Spleen (tissue), 11 donors: ENCODE measurements around the gene E2F3. TPM values are rescaled to one million over a fixed set of nuclear protein-coding genes. Genes with fewer than 3 reads are reported as not detected.
A peak's percentile ranks its signal among the peaks of the same experiment; 100 is the strongest.

Experiments used
- DNase-seq: peaks from one replicate; pipeline ENCODE4 v3.0.0-alpha.2; 2020
- H3K27ac ChIP-seq, 8 donors: fragments of 200-600 bp; sonication (generic) in 7 of 8; 1 replicate in 4 of 8; 2 replicates in 4 of 8; pipeline versions ENCODE4 v1.5.0 to v1.8.0; 2016 to 2021; ENCODE audit warnings: inconsistent platforms in 4 of 8, mild to moderate bottlenecking in 4 of 8, moderate library complexity in 1 of 8
- H3K27me3 ChIP-seq, 7 donors: fragments of 200-600 bp; sonication (generic) in 6 of 7; replicated peaks in 1 of 7; 1 replicate in 4 of 7; 2 replicates in 3 of 7; pipeline versions ENCODE4 v1.5.0 to v1.8.0; 2016 to 2021; ENCODE audit warnings: inconsistent platforms in 3 of 7, mild to moderate bottlenecking in 1 of 7
- H3K36me3 ChIP-seq, 6 donors: fragments of 200-600 bp; sonication (generic) in 5 of 6; 1 replicate in 4 of 6; 2 replicates in 2 of 6; pipeline versions ENCODE4 v1.5.0 to v1.8.0; 2016 to 2021; ENCODE audit warnings: inconsistent platforms in 2 of 6
- H3K4me1 ChIP-seq, 6 donors: fragments of 200-600 bp; sonication (generic) in 5 of 6; 1 replicate in 3 of 6; 2 replicates in 3 of 6; pipeline versions ENCODE4 v1.5.0 to v1.8.0; 2016 to 2021; ENCODE audit warnings: inconsistent platforms in 3 of 6
- H3K4me3 ChIP-seq, 8 donors: fragments of 200-600 bp; sonication (generic) in 7 of 8; 1 replicate in 4 of 8; 2 replicates in 4 of 8; pipeline versions ENCODE4 v1.5.0 to v1.8.0; 2016 to 2021; ENCODE audit warnings: inconsistent platforms in 4 of 8, mild to moderate bottlenecking in 4 of 8, moderate library complexity in 2 of 8
- H3K9me3 ChIP-seq, 8 donors: fragments of 200-600 bp; sonication (generic) in 7 of 8; 1 replicate in 4 of 8; 2 replicates in 4 of 8; pipeline versions ENCODE4 v1.5.0 to v1.8.0; 2016 to 2021; ENCODE audit warnings: inconsistent platforms in 4 of 8
- CTCF ChIP-seq, 11 experiments: fragments of 200-600 bp in 7 of 11; fragments of 450-650 bp in 4 of 11; sonication (generic) in 4 of 11; IDR thresholded peaks in 8 of 11; conservative IDR thresholded peaks in 3 of 11; 1 replicate in 7 of 11; 2 replicates in 4 of 11; pipeline versions ENCODE4 v1.4.0 to v1.8.0; 2016 to 2021; ENCODE audit warnings: antibody characterized with exemption in 11 of 11, inconsistent platforms in 4 of 11, mild to moderate bottlenecking in 1 of 11
- POLR2A ChIP-seq, 3 donors: fragments of 450-650 bp; IDR thresholded peaks; one replicate each; pipeline ENCODE4 v1.5.1; 2017; ENCODE audit warnings: antibody characterized with exemption in 3 of 3, mild to moderate bottlenecking in 1 of 3
- POLR2AphosphoS5 ChIP-seq, 3 donors: sonication (generic); formaldehyde crosslinking; IDR thresholded peaks; one replicate each; pipeline ENCODE4 v1.5.1; 2017; ENCODE audit warnings: antibody characterized with exemption in 3 of 3
- WGBS, 5 donors: extraction: QIAGEN DNeasy Blood & Tissue Kit in 3 of 5; methylation state at CpG; one replicate each; pipeline versions ENCODE4 v1.1.5 to v1.1.7; 2013 to 2018; 5-methylcytosine and 5-hydroxymethylcytosine counted together
- intact Hi-C: fragments of 100-400 bp; cut with DNase I; formaldehyde crosslinking; loops from one replicate; pipeline ENCODE4 v1.15.0; 2023; ENCODE audit warnings: low total_unique reads
- polyA plus RNA-seq, 3 donors: library from polyadenylated mRNA; stranded (reverse); fragments of 200-250 nt; gene quantifications; one replicate each; pipeline ENCODE4 v1.2.1, GENCODE V29; 2013
- total RNA-seq, 7 donors: library from RNA; depleted of rRNA in 3 of 7; stranded (reverse); fragments of >200 nt in 3 of 7; fragmentation: NEBNext Ultra II Directional in 4 of 7; extraction: Animal tissue kit (Norgen Biotek cat#: 25700) in 4 of 7; gene quantifications; one replicate each; pipeline versions ENCODE4 v1.1.0 to v1.2.1, GENCODE V29; 2016 to 2021
- donor health status: healthy with polysubstance abuse.
- donor health status: DM: no; HTN: no; CAD: no; lungs with moderate emphysema.
- donor health status: DM: no; HTN: no; CAD: no.
- donor health status: Bipolar disorder and iron deficiency.
- donor health status: healthy.
- donor health status: DM: no; HTN: no; CAD: no.
- donor health status: DM: yes; HTN: yes; CAD: no.

The E2F3 gene
- total and polyA plus RNA-seq, 10 donors: 5.8 to 22.9 (median 14.8) TPM

DNA sequence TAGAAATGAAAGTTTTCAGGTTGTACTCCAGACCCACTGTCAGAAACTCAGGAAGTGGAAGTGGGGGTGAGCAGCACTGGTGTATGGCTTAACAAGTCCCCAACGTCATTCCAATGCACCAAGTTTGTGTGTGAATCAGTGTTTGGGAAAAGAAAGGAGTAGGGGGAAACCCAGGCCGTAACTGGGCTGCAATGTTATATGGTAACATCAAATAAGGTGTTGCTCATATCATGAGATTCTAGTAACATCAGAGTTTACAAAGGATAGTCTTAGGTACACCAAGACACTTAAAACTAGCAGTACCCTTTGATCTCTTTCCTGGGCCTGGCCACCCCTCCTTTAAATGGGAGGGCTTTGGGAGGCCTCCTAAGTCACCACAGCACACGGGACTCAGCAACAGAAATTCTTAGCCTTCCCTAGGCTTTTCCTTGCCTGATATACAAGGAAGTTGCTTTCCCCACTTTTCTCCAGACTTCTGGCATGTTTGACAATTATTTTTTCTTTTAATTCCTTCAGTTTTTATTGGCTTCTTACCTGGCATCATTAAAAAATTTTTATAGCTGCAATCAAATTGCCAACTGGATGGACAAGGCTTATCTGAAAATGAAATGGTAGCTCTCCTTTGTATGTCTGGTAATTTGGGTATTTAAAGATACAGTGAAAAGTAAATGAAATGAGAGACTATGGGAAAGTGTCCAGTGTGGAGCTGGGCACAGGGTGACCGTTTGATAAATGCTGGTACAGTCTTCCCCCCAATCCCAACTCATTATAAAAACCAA lies 15.1 kb downstream of the E2F3 start:
- H3K27me3 ChIP-seq: no peaks in the 10 kb centered on the region
- peak overlapping the region in 3 of 8 donors; percentile 39 to 56 (median 50) for H3K27ac ChIP-seq
- H3K36me3 ChIP-seq: peaks cover 0 to 16% (median 0%) of the 10 kb centered on the region in 6 donors
- intact Hi-C loops: no loop called here
- peaks cover 0 to 2% (median 0%) of the 10 kb centered on the region in 8 donors for H3K9me3 ChIP-seq
- H3K4me3 ChIP-seq: no peak overlapping the region
- no peak for TF ChIP-seq POLR2AphosphoS5 (IDR thresholded peaks at IDR 0.05)
- TF ChIP-seq POLR2A (IDR thresholded peaks at IDR 0.05): no peak
- no peak for TF ChIP-seq CTCF (IDR thresholded peaks at IDR 0.05 in 8 of 11, conservative IDR thresholded peaks at IDR 0.05 in 3 of 11)
- WGBS, 5 donors: 57 to 68% (median 59%) methylated on average over 4 of the region's 4 CpGs
- peaks cover 16 to 66% (median 39%) of the 10 kb centered on the region in 6 donors for H3K4me1 ChIP-seq
- DNase-seq: no peak

DNA sequence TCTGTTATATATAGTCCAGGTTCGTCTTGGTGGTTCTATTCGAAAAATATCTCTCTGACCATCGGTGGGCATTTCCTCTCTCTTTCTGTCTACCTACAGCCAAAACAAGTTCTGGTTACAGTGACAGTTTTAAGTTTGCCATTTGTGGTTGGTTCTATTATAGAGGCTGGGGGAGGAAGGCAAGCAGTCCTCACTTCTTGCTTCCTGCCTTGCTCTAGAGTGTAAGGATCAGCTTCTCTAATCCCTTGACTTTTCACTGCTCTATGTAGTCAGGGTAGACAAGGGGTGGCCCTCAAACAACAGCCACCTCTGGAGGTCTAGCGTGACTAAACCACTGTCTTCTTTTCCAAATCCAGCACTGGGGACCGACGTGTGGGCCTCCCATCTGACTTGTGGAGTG lies 16.1 kb downstream of the E2F3 start:
- H3K36me3 ChIP-seq: peaks cover 0 to 17% (median 0%) of the 10 kb centered on the region in 6 donors
- H3K4me1 ChIP-seq: peaks cover 16 to 57% (median 37%) of the 10 kb centered on the region in 6 donors
- peaks cover 0 to 4% (median 0%) of the 10 kb centered on the region in 8 donors for H3K9me3 ChIP-seq
- no peak for DNase-seq
- H3K27ac ChIP-seq: peak overlapping the region in 1 of 8 donors; percentile 44
- intact Hi-C loops: no loop called here
- 31 to 48% (median 35%) methylated on average over 6 of the region's 6 CpGs for WGBS, 5 donors
- H3K27me3 ChIP-seq: no peaks in the 10 kb centered on the region
- H3K4me3 ChIP-seq: no peak overlapping the region
- TF ChIP-seq POLR2AphosphoS5 (IDR thresholded peaks at IDR 0.05): no peak
- no peak for TF ChIP-seq CTCF (IDR thresholded peaks at IDR 0.05 in 8 of 11, conservative IDR thresholded peaks at IDR 0.05 in 3 of 11)
- no peak for TF ChIP-seq POLR2A (IDR thresholded peaks at IDR 0.05)

GRCh38 chr6:20426177-20427082 lies 24.8 kb downstream of the E2F3 start:
- Histone ChIP-seq H3K4me1 (peaks cover 0 to 59% (median 29%) of the 10 kb centered on the region in 6 donors), H3K9me3 (peaks cover 0 to 4% (median 0%) of the 10 kb centered on the region in 8 donors), H3K36me3 (peaks cover 0 to 22% (median 0%) of the 10 kb centered on the region in 6 donors), H3K4me3 (no peak overlapping the region), H3K27me3 (no peaks in the 10 kb centered on the region), H3K27ac (peak overlapping the region in 2 of 8 donors; percentile 82 to 88)
- WGBS, 5 donors: 73 to 89% (median 85%) methylated on average over 3 of the region's 3 CpGs
- TF ChIP-seq POLR2A (IDR thresholded peaks at IDR 0.05): no peak
- TF ChIP-seq CTCF (IDR thresholded peaks at IDR 0.05 in 8 of 11, conservative IDR thresholded peaks at IDR 0.05 in 3 of 11): no peak
- TF ChIP-seq POLR2AphosphoS5 (IDR thresholded peaks at IDR 0.05): no peak
- no peak for DNase-seq
- intact Hi-C loops: no loop called here
